ENCODE results near the gene CPLX4.
"Not testable (repeated sequence)": the region's sequence is repeated elsewhere in the genome, so short reads cannot be mapped to it uniquely, and the experiment has no call there.

The CPLX4 gene

DNA sequence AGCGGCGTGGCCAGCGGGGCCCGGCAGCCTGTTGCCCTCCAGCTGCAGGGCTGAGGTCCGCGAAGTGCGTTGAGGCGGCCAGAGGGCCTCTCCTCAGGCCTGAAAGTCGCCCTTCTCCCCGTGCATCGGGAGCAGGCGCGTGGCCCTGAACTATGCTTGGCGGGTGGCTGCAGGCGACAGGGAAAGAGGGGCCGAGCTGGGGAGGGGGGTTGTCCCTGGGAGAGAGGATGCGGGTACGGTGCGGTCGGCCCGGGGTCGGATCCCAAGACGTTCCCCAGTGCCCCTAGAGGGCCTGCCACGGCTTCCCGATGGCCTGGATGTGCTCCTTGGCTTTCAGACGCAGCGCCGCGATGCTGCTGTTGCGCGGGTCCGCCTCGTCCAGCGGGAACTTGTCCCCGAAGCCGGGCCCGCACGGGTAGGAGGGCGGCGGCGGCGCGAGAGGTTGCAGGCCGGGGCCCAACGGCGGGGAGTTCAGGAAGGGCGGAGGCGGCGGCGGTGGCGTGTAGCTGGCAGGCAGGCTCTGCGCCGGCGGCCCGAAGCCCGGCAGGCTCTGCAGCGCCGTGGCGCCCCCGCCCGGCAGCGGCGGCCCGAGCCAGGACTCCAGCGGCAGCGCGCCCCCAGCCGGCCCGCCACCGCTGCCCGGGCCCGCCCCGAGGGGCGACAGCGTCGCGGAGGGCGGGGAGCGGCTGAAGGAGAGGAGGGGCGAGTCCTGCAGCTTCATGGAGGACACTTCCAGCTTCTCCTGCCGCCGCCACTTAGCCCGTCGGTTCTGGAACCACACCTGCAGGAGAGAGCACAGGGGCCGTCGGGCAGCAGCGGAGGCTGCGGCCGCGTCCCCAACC, 49.5 kb downstream of the CPLX4 start:
- DNase-seq: peak; percentile 73

DNA sequence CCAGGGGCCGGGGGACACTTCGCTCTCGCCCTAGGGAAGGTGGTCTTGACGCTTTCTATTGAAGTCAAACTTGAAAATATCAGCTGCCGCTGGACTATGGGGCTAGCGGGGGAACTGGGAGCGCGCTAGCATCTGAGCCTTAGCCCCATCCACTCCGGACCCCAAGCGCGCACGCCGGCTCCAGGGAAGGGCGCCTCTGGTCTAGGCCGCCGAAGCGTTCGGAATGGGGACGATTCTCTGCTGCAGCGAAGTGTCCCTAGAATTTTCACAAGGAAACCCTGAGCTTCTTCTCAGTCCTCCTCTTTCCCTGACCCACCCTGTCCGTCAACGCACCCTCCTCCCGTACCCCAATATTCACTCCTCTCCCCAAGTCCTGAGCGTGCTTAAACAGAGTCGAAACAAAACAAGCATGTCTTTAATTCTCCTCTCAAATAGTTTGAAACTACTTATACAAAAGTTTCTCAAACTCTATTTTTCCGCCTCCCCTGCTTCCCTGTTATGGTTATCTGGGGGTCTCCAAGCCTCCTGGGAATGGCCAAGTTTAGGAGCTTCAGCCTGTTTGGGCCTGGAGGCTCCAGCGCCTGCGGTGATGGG, 50.2 kb downstream of the CPLX4 start:
- no peak for DNase-seq

DNA sequence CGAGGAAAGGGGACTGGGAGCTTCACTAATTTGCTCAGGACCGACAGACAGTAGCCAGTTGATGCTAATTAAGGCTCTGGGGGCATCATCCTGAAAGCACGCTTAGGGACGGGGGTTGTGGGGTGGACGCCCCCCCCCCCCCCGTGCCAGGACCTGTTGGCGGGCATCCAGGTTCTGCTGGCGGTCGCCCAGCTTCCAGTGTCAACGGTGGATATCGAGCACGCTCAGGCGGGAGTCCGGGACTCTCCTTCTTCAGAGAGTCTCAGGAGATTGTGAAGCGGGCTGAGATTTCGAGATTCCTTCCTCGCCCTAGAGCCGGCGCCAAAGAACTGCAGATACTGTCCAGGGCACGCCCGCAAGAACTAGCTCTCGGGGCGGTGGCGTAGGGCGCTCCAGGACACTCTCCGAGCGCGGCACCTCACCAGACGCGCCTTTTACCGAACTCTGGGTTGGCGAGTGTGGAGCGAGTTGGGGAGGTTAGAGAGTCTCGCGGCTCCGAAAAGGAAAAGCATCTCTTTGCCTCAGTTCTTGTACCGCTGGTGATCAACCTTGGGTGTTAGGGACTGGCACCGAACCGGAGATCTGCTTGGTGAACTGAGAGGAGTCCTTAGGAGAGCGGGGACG, 50.8 kb downstream of the CPLX4 start:
- DNase-seq: no peak

DNA sequence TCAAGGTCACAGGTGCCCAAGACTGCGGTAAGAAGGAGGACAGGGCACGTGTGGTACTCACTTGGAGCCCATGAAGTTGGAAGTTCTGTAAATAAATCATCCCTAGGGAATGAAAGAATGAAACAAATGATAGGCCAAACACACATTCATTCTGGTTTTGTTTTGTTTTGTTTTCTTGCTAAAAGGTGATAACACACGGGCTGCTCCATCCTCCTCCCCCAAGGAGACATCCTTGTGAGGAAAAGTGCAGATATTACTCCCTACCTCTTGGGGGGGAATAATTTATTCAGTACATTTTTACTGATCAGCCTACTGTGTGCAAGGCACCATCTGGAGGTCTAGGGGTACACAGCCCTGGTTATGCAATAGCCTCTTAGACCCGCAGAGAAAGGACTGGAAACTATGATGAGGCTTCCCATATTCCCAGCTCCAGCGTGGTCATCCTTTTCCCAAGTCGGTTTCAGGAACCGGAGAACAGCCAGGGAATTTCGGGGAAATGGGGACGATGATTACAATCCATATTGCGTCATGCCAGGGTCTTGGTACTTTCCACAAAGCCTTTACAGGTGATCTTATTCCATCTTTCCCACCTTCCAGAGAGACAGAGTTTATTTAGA, 51.5 kb downstream of the CPLX4 start:
- no peak for DNase-seq

DNA sequence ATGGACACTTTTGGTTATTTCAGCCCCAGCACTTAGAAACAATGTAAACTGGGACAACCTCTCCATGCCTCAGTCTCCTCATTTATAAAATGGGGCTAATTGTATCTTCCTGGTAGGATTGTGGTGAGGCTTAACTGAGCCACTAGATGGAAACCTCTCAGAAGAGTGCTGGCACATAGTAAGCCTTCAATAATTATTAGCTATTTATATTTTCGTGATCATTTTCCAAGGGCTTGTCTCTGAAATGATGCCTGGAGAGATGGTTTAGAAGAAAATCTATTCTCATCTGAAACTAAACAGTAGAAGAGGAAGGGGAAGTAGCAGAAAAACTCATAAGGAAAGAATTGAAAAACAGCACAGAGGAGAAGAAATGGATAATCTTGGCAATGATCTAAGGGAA, 52.0 kb downstream of the CPLX4 start:
- no peak for DNase-seq

DNA sequence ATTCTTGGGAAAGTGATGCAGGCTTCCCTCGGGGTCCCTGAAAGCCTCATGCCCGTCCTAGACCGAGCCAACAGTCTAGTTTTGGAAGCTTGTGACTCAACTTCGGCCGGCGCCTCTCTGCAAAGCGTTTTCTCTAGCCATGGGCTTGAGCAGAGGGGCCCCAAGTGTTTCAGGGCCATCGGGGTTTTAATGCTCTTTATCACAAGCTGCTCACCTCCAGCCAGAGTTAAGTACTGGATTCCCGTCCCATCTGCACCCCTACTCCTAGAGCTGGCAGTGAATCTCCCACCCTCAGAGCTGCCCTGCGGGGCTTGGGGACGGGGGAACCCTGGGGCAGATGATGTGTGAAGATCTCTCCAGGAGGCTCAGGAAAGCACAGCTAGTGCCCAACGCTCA, 52.5 kb downstream of the CPLX4 start:
- DNase-seq: no peak

DNA sequence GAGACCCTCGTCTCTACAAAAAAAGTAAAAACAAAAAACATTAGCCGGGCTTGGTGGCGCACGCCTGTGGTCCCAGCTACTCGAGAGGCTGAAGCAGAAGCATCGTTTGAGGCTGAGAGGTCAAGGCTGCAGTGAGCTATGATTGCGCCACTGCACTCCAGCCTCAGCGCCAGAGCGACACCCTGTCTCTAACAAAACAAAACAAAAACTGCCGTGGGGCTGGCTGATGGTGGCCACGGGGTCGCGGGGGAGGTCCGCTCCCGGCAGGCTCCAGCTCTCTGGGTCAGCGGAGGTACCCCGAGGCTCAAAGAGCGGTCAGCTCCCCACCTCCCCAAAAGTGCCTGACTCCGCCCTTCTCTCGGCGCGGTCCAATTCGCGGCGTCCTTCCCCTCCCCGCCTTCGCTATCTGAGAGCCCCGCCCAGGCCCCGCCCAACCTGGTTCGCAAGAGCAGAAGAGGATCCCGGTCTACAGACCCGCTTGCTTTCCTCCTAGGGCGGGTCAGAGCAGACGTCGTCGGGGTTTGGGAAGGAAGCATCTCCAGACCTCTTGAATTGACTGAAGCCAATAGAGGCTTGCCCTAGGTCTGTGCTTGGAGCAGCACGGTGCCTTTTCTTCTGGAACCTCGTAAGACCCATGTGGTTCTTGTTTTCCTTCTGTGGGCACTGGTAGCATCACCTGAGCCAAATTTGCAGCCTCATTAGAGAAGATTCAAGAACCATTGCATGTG, 53.0 kb downstream of the CPLX4 start:
- peak; percentile 48 for DNase-seq

DNA sequence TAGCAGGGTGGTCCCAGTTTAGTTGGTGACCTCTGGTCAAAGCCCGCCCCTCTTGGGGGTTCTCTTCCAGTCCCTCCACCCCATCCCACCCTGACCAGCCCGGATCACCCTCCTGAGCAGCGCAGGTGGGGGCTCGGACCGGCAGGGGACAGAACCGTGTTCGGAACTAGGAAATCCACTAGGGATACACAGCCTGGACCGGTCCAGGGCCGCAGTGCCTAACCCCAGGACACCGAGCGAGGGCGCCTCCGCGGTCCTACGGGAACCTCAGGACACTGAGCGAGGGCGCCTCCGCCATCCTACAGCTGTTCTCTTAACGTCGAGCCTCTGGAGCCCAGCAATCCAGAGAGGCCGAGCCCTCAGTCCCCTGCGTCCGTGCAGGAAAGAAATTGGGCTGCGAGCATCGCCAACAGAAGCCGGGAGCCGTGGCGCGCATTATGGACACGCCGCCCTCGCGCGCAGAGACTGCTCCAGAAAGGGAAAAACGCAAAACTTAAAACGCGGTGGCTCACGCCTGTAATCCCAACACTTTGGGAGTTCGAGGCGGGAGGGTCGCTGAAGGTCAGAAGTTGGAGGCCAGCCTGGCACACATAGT, 53.7 kb downstream of the CPLX4 start:
- DNase-seq: no peak

DNA sequence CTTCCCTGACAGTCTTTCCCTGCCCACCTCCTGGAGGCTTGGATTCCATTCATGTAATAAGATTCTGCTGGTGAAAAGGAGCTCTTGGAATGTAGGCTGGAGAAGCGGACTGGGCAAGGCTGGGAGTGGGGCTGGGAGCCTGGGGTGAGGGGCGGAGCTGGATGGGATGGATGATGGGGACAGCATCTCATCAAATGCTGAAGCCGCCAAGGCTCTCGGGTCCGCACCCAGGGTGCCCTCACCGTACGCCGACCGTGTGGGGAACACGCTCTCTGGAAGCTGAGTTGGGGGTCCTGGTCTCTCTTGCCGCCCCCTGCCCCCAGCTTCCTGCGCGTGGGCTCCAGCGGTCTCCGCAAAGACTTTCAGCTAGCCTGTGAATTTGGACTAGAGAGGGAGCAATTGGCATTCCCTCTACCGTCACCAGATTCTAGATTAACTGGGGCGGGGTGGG, 54.3 kb downstream of the CPLX4 start:
- DNase-seq: no peak

DNA sequence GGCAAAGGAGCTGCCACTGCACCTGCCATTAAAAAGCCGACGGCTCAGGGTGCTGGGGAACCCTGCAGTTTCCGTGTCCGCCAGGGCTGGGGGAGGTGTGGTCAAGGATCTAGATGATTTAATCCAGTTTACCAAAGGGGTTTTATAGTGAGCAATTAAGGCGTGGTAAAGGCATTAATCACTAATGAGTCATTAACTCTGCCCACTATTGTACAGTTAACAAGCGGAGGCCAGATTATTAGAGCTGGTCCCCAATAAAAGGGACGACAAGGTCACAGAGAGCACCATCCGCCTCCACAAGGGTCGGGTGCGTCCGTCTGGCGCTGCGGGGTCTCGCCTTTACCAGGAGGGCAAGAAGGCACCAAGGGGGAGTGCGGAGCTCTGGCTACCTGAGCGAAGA, 54.8 kb downstream of the CPLX4 start:
- DNase-seq: no peak

DNA sequence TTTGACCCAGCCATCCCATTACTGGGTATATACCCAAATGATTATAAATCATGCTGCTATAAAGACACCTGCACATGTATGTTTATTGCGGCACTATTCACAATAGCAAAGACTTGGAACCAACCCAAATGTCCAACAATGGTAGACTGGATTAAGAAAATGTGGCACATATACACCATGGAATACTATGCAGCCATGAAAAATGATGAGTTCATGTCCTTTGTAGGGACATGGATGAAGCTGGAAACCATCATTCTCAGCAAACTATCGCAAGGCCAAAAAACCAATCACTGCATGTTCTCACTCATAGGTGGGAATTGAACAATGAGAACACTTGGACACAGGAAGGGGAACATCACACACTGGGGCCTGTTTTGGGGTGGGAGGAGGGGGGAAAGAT, 56.2 kb downstream of the CPLX4 start:
- not testable (repeated sequence) for DNase-seq

DNA sequence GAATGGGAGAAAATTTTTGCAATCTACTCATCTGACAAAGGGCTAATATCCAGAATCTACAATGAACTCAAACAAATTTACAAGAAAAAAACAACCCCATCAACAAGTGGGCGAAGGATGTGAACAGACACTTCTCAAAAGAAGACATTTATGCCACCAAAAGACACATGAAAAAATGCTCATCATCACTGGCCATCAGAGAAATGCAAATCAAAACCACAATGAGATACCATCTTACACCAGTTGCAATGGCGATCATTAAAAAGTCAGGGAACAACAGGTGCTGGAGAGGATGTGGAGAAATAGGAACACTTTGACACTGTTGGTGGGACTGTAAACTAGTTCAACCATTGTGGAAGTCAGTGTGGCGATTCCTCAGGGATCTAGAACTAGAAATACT, 56.6 kb downstream of the CPLX4 start:
- DNase-seq: not testable (repeated sequence)

DNA sequence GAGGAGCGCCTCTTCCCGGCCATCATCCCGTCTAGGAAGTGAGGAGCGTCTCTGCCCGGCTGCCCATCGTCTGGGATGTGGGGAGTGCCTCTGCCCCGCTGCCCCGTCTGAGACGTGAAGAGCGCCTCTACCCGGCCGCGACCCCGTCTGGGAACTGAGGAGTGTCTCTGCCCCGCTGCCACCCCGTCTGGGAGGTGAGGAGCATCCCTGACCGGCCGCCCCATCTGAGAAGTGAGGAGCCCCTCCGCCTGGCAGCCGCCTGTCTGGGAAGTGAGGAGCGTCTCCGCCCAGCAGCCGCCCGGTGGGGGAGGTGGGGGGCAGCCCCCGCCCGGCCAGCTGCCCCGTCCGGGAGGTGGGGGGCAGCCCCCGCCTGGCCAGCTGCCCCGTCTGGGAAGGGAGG, 63.0 kb downstream of the CPLX4 start:
- not testable (repeated sequence) for DNase-seq

DNA sequence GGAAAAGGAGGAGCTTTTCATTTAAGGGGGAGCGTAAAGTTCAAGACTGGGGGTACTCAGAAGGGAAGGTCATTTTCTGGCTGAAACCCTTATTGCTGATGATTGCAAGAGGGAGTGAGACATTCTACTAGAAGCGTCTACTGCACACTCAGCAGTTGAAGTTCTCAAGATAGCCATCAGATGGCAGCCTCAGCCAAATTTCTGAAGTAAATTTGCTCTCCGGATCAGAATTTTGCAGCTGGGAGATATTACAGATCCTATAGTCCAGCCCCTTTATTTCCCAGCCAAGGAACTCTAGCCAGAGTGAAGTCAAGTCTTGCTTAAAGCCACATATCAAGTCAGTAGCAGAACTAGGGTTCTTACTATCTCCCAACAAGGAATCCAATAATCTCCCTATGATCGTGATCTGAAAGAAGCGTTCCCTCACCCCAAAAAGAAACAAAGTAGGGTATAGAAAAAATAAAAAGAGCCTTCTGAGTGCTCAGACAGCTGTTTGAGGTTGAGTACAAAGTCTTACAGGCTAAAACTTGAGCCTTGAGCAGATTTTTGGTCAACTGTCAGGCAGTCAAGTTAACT, 69.2 kb downstream of the CPLX4 start:
- no peak for DNase-seq

DNA sequence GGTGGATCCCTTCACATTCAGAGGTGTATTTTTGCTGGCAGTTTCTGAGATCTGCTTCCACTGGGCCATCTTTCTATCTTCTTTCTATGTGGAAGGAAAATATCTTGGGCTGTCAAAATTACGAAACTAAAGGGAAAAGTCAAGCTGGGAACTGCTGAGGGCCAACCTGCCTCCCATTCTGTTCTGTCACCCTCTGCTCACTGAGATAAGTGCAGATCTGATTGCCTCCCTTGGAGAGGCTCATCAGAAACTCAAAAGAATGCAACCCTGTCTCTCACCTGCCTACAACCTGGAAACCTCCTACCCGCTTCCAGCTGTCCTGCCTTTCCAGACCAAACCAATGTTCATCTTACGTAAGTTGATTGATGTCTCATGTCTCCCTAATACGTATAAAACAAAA, 71.7 kb downstream of the CPLX4 start:
- DNase-seq: no peak
